Endothelial cell of umbilical vein (primary cell): ENCODE results near the gene LRP1. TPM values are rescaled to one million over a fixed set of nuclear protein-coding genes. Genes with fewer than 3 reads are reported as not detected.
A peak's percentile ranks its signal among the peaks of the same experiment; 100 is the strongest.

Experiments
- BruUV-seq: library from RNA; stranded (reverse); fragments of 400-500 nt; replicated peaks from 2 replicates; lab custom pipeline; 2021; lab: Mats Ljungman, UMichigan
- CTCF ChIA-PET: fragments of 300-600, 350-600 bp; sonication (Branson Sonifier 250); formaldehyde crosslinking; loops from one replicate; lab custom pipeline; 2021; ENCODE audit warnings: antibody characterized with exemption, inconsistent platforms; lab: Charles Lee
- POLR2A ChIA-PET: fragments of 300-600, 350-600 bp; sonication (Branson Sonifier 250); formaldehyde crosslinking; loops from one replicate; lab custom pipeline; 2021; ENCODE audit warnings: antibody characterized with exemption, inconsistent platforms; lab: Charles Lee
- DNase-seq: peaks from one replicate; pipeline ENCODE4 v3.0.0-alpha.2; 2011; ENCODE audit warnings: low read depth, low spot score
- FAIRE-seq: peaks from 2 replicates; lab custom pipeline; 2011; peaks lifted over from hg19 to GRCh38; lab: Jason Lieb, UNC
- H2AFZ ChIP-seq: 2 replicates; pipeline ENCODE4 v1.6.0; 2012; ENCODE audit warnings: low read depth, low read length, control low read depth, inconsistent platforms
- H3K27ac ChIP-seq: 2 replicates; pipeline ENCODE4 v1.5.1; 2011; ENCODE audit warnings: low read depth, mild to moderate bottlenecking, control low read depth, low read length, moderate library complexity; ENCODE audit not compliant: insufficient read depth
- H3K27me3 ChIP-seq, 2 experiments: 2 replicates each; pipeline versions ENCODE4 v1.6.0 to v1.6.1; 2011; ENCODE audit warnings: low read length in 2 of 2, mixed read lengths in 1 of 2; ENCODE audit not compliant: control insufficient read depth in 2 of 2, insufficient read depth in 2 of 2
- H3K36me3 ChIP-seq, 2 experiments: 2 replicates in 1 of 2; 3 replicates in 1 of 2; pipeline ENCODE4 v1.5.1; 2011; ENCODE audit warnings: low read length in 2 of 2, mild to moderate bottlenecking in 1 of 2, moderate library complexity in 1 of 2; ENCODE audit not compliant: control insufficient read depth in 2 of 2, insufficient read depth in 2 of 2; ENCODE audit errors: extremely low read depth in 1 of 2
- H3K4me1 ChIP-seq: 3 replicates; pipeline ENCODE4 v1.5.1; 2011; ENCODE audit warnings: mild to moderate bottlenecking, low read length; ENCODE audit not compliant: control insufficient read depth, insufficient read depth; ENCODE audit errors: extremely low read depth
- H3K4me2 ChIP-seq: 2 replicates; pipeline ENCODE4 v1.6.1; 2011; ENCODE audit warnings: low read length, control low read depth, mixed read lengths; ENCODE audit not compliant: insufficient read depth
- H3K4me3 ChIP-seq, 3 experiments: fragments of 200-600 bp in 1 of 3; sonication (generic), shearing (Covaris generic) in 1 of 3; replicated peaks in 1 of 3; 2 replicates each; pipeline ENCODE4 v1.5.1; 2011 to 2016; ENCODE audit warnings: control low read depth in 3 of 3, low read length in 3 of 3, mild to moderate bottlenecking in 2 of 3, inconsistent platforms in 1 of 3, low read depth in 1 of 3, moderate library complexity in 1 of 3; ENCODE audit not compliant: insufficient read depth in 1 of 3
- H3K79me2 ChIP-seq: 2 replicates; pipeline ENCODE4 v1.6.0; 2012; ENCODE audit warnings: low read length, inconsistent platforms; ENCODE audit not compliant: control insufficient read depth, insufficient read depth
- H3K9ac ChIP-seq: replicated peaks from 2 replicates; pipeline ENCODE3; 2011; ENCODE audit warnings: low read length, control low read depth; ENCODE audit not compliant: insufficient read depth; ENCODE audit errors: extremely low read depth
- H3K9me1 ChIP-seq: replicated peaks from 3 replicates; pipeline ENCODE4 v1.6.0; 2011; ENCODE audit warnings: mild to moderate bottlenecking, low read length; ENCODE audit not compliant: control insufficient read depth, insufficient read depth; ENCODE audit errors: extremely low read depth
- H3K9me3 ChIP-seq: replicated peaks from 2 replicates; pipeline ENCODE4 v1.5.1; 2012; ENCODE audit warnings: low read length, inconsistent platforms; ENCODE audit not compliant: control insufficient read depth, insufficient read depth
- H4K20me1 ChIP-seq: replicated peaks from 2 replicates; pipeline ENCODE3; 2011; ENCODE audit warnings: mild to moderate bottlenecking, low read length; ENCODE audit not compliant: control insufficient read depth, insufficient read depth; ENCODE audit errors: extremely low read depth
- CTCF ChIP-seq, 2 donors: IDR thresholded peaks; 1 replicate in 1 of 2; 2 replicates in 1 of 2; pipeline ENCODE4 v1.5.1; 2011; ENCODE audit warnings: low read length in 2 of 2, mild to moderate bottlenecking in 2 of 2, moderate library complexity in 2 of 2, control low read depth in 1 of 2, inconsistent platforms in 1 of 2, low read depth in 1 of 2; ENCODE audit not compliant: insufficient read depth in 1 of 2; ENCODE audit errors: extremely low read depth in 1 of 2
- JUN ChIP-seq: IDR thresholded peaks from 2 replicates; pipeline ENCODE4 v1.6.1; 2011; ENCODE audit warnings: borderline replicate concordance, low read depth; ENCODE audit not compliant: insufficient read length, insufficient read depth
- MYC ChIP-seq: IDR thresholded peaks from one replicate; pipeline ENCODE4 v1.6.1; 2011; ENCODE audit warnings: mild to moderate bottlenecking, low read depth, low read length
- POLR2A ChIP-seq: IDR thresholded peaks from 2 replicates; pipeline ENCODE4 v1.6.1; 2012; ENCODE audit warnings: low read depth, mild to moderate bottlenecking, control low read depth, low read length
- dilution Hi-C: fragments of 300-500 bp; cut with MboI; formaldehyde crosslinking; loops from one replicate; pipeline ENCODE4 v1.15.0; 2019; ENCODE audit warnings: low sequenced_read_pairs; ENCODE audit not compliant: extremely low pct_ligation_motif_present
- intact Hi-C: fragments of 100-400 bp; cut with micrococcal nuclease; formaldehyde crosslinking; loops from one replicate; pipeline ENCODE4 v1.10.0; 2022
- polyA plus RNA-seq, 4 experiments: library from polyadenylated mRNA; depleted of rRNA in 3 of 4; stranded (reverse) in 3 of 4; unstranded in 1 of 4; fragments of >200 nt; gene quantifications; 2 replicates each; pipeline versions ENCODE4 v1.2.1 to v1.2.3, GENCODE V29; 2011 to 2012; ENCODE audit warnings: missing spikeins in 1 of 4
- total RNA-seq: library from RNA; stranded (reverse); gene quantifications from 2 replicates; pipeline ENCODE4 v1.2.3, GENCODE V29; 2021

Gene LRP1
- total and polyA plus RNA-seq, 2 donors (not counting 3 experiments of a cell fraction or from before 2014, with no cell fraction given): 1.6 to 4.6 TPM

- dilution Hi-C loops (no loop called here), intact Hi-C loops (loop anchor here (5.0 kb wide), 1 partner anchor 399 kb away; the partner anchor contains the start of gene PTGES3)
- Histone ChIP-seq H3K4me1 (peaks cover 16% of the 10 kb centered on the region), H3K9me3 (no peaks in the 10 kb centered on the region), H3K9me1 (no peaks in the 10 kb centered on the region), H4K20me1 (no peaks in the 10 kb centered on the region), H3K9ac (no peak overlapping the region), H3K36me3 (peaks cover 0 to under 1% of the 10 kb centered on the region in 2 experiments), H3K4me2 (peak overlapping the region; percentile 89), H3K79me2 (peaks cover 16% of the 10 kb centered on the region), H2AFZ (peak overlapping the region; percentile 41), H3K4me3 (peak overlapping the region in 2 of 3 experiments; percentile 70 to 79), H3K27me3 (no peaks in the 10 kb centered on the region), H3K27ac (peak overlapping the region; percentile 82)
- BruUV-seq: no TSS peak
- TF ChIP-seq JUN: no peak
- peak; percentile 21 for TF ChIP-seq POLR2A
- TF ChIP-seq CTCF (IDR thresholded peaks at IDR 0.05; ENCODE audit: extremely low read depth in 1 of 2, insufficient read depth in 1 of 2, low read depth in 1 of 2, low read length in 2 of 2): no peak
- FAIRE-seq (peak; percentile 35), DNase-seq (no peak)
- ChIA-PET CTCF (interaction anchor here (1.0 to 14.4 kb wide), 4 partner anchors 7 to 25 kb away, joined by 3 to 158 read pairs (median 11); partner anchors contain the start of genes NEMP1 and STAT6), POLR2A (no interaction called here)
These were observed 42.2 kb upstream of the LRP1 start for GRCh38 chr12:57085999-57086492.

- Histone ChIP-seq H3K27me3 (no peaks in the 10 kb centered on the region), H3K79me2 (peaks cover 16% of the 10 kb centered on the region), H3K9me3 (no peaks in the 10 kb centered on the region), H3K27ac (peak overlapping the region; percentile 82), H2AFZ (peak overlapping the region; percentile 70), H3K36me3 (peaks cover 0 to 2% of the 10 kb centered on the region in 2 experiments), H3K4me1 (peaks cover 16% of the 10 kb centered on the region), H3K9ac (peak overlapping the region; percentile 87), H3K4me2 (peak overlapping the region; percentile 89), H3K4me3 (peak overlapping the region; percentile 70 to 81 (median 79)), H4K20me1 (no peaks in the 10 kb centered on the region), H3K9me1 (no peaks in the 10 kb centered on the region)
- FAIRE-seq: peak; percentile 72
- peak; percentile 83 for DNase-seq
- intact Hi-C loops (loop anchor here (1.0 to 5.0 kb wide), 2 partner anchors 8 to 399 kb away; partner anchors contain the start of genes NEMP1 and PTGES3), dilution Hi-C loops (no loop called here)
- ChIA-PET CTCF (interaction anchor here (1.0 to 14.4 kb wide), 4 partner anchors 8 to 25 kb away, joined by 3 to 158 read pairs (median 11); partner anchors contain the start of genes NEMP1 and STAT6), POLR2A (interaction anchor here (0.7 to 2.5 kb wide), 3 partner anchors 8 to 25 kb away, joined by 6 to 11 read pairs (median 7); partner anchors contain the start of genes NEMP1 and STAT6)
- TSS peak; percentile 55 for BruUV-seq
- TF ChIP-seq MYC: no peak
- peak; percentile 28 to 54 for TF ChIP-seq CTCF (IDR thresholded peaks at IDR 0.05; ENCODE audit: extremely low read depth in 1 of 2, insufficient read depth in 1 of 2, low read depth in 1 of 2, low read length in 2 of 2)
These were observed 41.7 kb upstream of the LRP1 start for GRCh38 chr12:57086493-57087009.
